Heart right ventricle (tissue), 16 donors: Measurements from ENCODE around the gene RAX2. TPM values are rescaled to one million over a fixed set of nuclear protein-coding genes. Genes with fewer than 3 reads are reported as not detected.

ENCODE experiments used
- ATAC-seq, 8 donors: fragments of 200-7000 bp; cut with Tn5 transposase; one replicate each; pipeline ENCODE4 v1.9.1; 2020; ENCODE audit warnings: mild to moderate bottlenecking in 8 of 8, moderate library complexity in 8 of 8, moderate number of reproducible peaks in 1 of 8
- DNase-seq, 2 donors: peaks; one replicate each; pipeline ENCODE4 v3.0.0-alpha.2; 2020
- H3K27ac ChIP-seq, 10 donors: fragments of 200-600 bp; sonication (generic) in 2 of 10; one replicate each; pipeline versions ENCODE4 v1.5.0 to v1.8.0; 2020 to 2022; ENCODE audit warnings: mild to moderate bottlenecking in 3 of 10
- H3K27me3 ChIP-seq, 7 donors: fragments of 200-600 bp; one replicate each; pipeline ENCODE4 v1.8.0; 2021 to 2022; ENCODE audit warnings: mild to moderate bottlenecking in 2 of 7
- H3K36me3 ChIP-seq, 9 donors: fragments of 200-600 bp; sonication (generic) in 1 of 9; one replicate each; pipeline versions ENCODE4 v1.5.0 to v1.8.0; 2020 to 2022; ENCODE audit warnings: mild to moderate bottlenecking in 2 of 9
- H3K4me1 ChIP-seq, 9 donors: fragments of 200-600 bp; sonication (generic) in 1 of 9; one replicate each; pipeline versions ENCODE4 v1.5.0 to v1.8.0; 2020 to 2022; ENCODE audit warnings: mild to moderate bottlenecking in 4 of 9
- H3K4me3 ChIP-seq, 10 donors: fragments of 200-600 bp; sonication (generic) in 2 of 10; one replicate each; pipeline versions ENCODE4 v1.5.0 to v1.8.0; 2020 to 2022; ENCODE audit warnings: mild to moderate bottlenecking in 7 of 10, moderate library complexity in 2 of 10
- H3K9me3 ChIP-seq, 11 donors: fragments of 200-600 bp in 10 of 11; sonication (generic) in 2 of 11; one replicate each; pipeline versions ENCODE4 v1.5.0 to v1.8.0; 2013 to 2022; ENCODE audit warnings: mild to moderate bottlenecking in 2 of 11, control low read depth in 1 of 11, moderate library complexity in 1 of 11
- CTCF ChIP-seq, 9 donors: fragments of 200-600 bp; sonication (generic) in 2 of 9; IDR thresholded peaks; one replicate each; pipeline versions ENCODE4 v1.5.0 to v1.8.0; 2021 to 2022; ENCODE audit warnings: antibody characterized with exemption in 9 of 9, mild to moderate bottlenecking in 5 of 9, moderate library complexity in 1 of 9
- WGBS, 2 donors: extraction: QIAGEN DNeasy Blood & Tissue Kit; methylation state at CpG; one replicate each; pipeline ENCODE4 v1.1.7; 2013; ENCODE audit warnings: inconsistent platforms in 1 of 2; 5-methylcytosine and 5-hydroxymethylcytosine counted together
- intact Hi-C, 10 donors: fragments of 100-400 bp; cut with DNase I; formaldehyde crosslinking; loops; one replicate each; pipeline versions ENCODE4 v1.11.1 to v1.14.2; 2022
- polyA plus RNA-seq, 2 donors: library from polyadenylated mRNA; stranded (reverse); fragments of 200-250 nt; gene quantifications; one replicate each; pipeline ENCODE4 v1.2.3, GENCODE V29; 2013
- total RNA-seq, 10 donors: library from RNA; stranded (reverse); fragmentation: NEBNext Ultra II Directional in 3 of 10; extraction: Animal tissue kit (Norgen Biotek cat#: 25700) in 3 of 10; gene quantifications; one replicate each; pipeline versions ENCODE4 v1.2.1 to v1.2.4, GENCODE V29; 2021 to 2023
- donor health status: Arrhythmogenic right ventricular cardiomyopathy.
- donor health status: ischemic (EF 13 %, LVEDD 7.1; RV severe dilation, severe dysfunction).
- donor health status: healthy with polysubstance abuse.
- donor health status: DM: no; HTN: yes; CAD: no.
- donor health status: DM: no; HTN: no; CAD: no.
- donor health status: ischemic (EF 25% LVEDD 6.9; RV normal size, moderate dysfunction).
- donor health status: ischemic (EF 25% LVEDD 5.7; RV mildly dilated, moderate dysfunction).
- donor health status: healthy.
- donor health status: DM: yes; HTN: yes; CAD: no.
- donor health status: Ischemic cardiomyopathy.
- donor health status: ischemic (EF 35%, LVEDD 5.7; RV mildly dilated, moderate dysfunction).
- donor health status: nonischemic (EF 11% LVEDD 7.7; RV severe dilation, severe dysfunction).
- donor health status: DM: yes; HTN: yes; CAD: no.
- donor health status: PGD.
- donor health status: ischemic (EF 29% LVEDD 5.4; RV normal size, mild dysfunction).
- donor health status: nonischemic (EF 23%, LVEDD 6.1; RV moderate dilation, normal function).

The RAX2 gene
- total and polyA plus RNA-seq, 12 donors, result not detected

- 57 to 61% methylated on average over 22 of the region's 22 CpGs for WGBS, 2 donors
These were observed 41.7 kb upstream of the RAX2 start for GRCh38 chr19:3813473-3814392.

GRCh38 chr19:3810708-3811355 lies 38.8 kb upstream of the RAX2 start:
- Histone ChIP-seq H3K4me3 (no peak overlapping the region), H3K36me3 (no peaks in the 10 kb centered on the region), H3K27me3 (peaks cover 0 to 10% (median 0%) of the 10 kb centered on the region in 7 donors), H3K27ac (peak overlapping the region in 4 of 10 donors; percentile 15 to 79 (median 36)), H3K9me3 (no peaks in the 10 kb centered on the region), H3K4me1 (peaks cover 7 to 39% (median 19%) of the 10 kb centered on the region in 9 donors)
- intact Hi-C loops, result no loop called here
- ATAC-seq, result peak in 3 of 8 donors; percentile 13 to 20 (median 16)
- no peak for DNase-seq
- 69 to 77% methylated on average over 38 of the region's 38 CpGs for WGBS, 2 donors
- TF ChIP-seq CTCF (IDR thresholded peaks at IDR 0.05), result no peak

More at GRCh38 chr19:3813473-3814392, 41.7 kb upstream of the RAX2 start:
- peaks cover 0 to 10% (median 0%) of the 10 kb centered on the region in 7 donors for H3K27me3 ChIP-seq
- H3K27ac ChIP-seq, result peak overlapping the region in 8 of 10 donors; percentile 47 to 82 (median 75)
- no peaks in the 10 kb centered on the region for H3K36me3 ChIP-seq
- intact Hi-C loops, result no loop called here
- peaks cover 4 to 43% (median 20%) of the 10 kb centered on the region in 9 donors for H3K4me1 ChIP-seq
- H3K4me3 ChIP-seq, result no peak overlapping the region
- TF ChIP-seq CTCF (IDR thresholded peaks at IDR 0.05), result no peak
- DNase-seq, result no peak
- no peaks in the 10 kb centered on the region for H3K9me3 ChIP-seq
- peak in 2 of 8 donors; percentile 13 to 34 for ATAC-seq

- no peak for TF ChIP-seq CTCF (IDR thresholded peaks at IDR 0.05)
- 80 to 81% methylated on average over 26 of the region's 26 CpGs for WGBS, 2 donors
- peaks cover 0 to 10% (median 0%) of the 10 kb centered on the region in 7 donors for H3K27me3 ChIP-seq
- no peaks in the 10 kb centered on the region for H3K36me3 ChIP-seq
- no peak for DNase-seq
- intact Hi-C loops, result no loop called here
- H3K4me3 ChIP-seq, result no peak overlapping the region
- ATAC-seq, result no peak
- H3K27ac ChIP-seq, result peak overlapping the region in 3 of 10 donors; percentile 15 to 79 (median 38)
- H3K4me1 ChIP-seq, result peaks cover 7 to 39% (median 19%) of the 10 kb centered on the region in 9 donors
- H3K9me3 ChIP-seq, result no peaks in the 10 kb centered on the region
These were observed 38.1 kb upstream of the RAX2 start for GRCh38 chr19:3809881-3810707.
